MM.1S (cell line): ENCODE results near the gene GNG12.

Experiments
- DNase-seq: peaks from one replicate; pipeline ENCODE4 v3.0.0-alpha.2; 2015
- H2AFZ ChIP-seq: fragments of 300-600 bp; sonication (generic); 2 replicates; pipeline ENCODE4 v1.6.0; 2016; ENCODE audit warnings: antibody characterized with exemption, low read length
- H3F3A ChIP-seq: fragments of 300-600 bp; sonication (generic); 2 replicates; pipeline ENCODE4 v1.6.1; 2016; ENCODE audit warnings: mild to moderate bottlenecking, antibody characterized with exemption, low read length, moderate library complexity, mixed read lengths; ENCODE audit not compliant: insufficient read depth
- H3K27ac ChIP-seq: fragments of 300-600 bp; sonication (generic); 2 replicates; pipeline ENCODE4 v1.5.1; 2016; ENCODE audit warnings: mild to moderate bottlenecking, low read length
- H3K27me3 ChIP-seq: fragments of 300-600 bp; sonication (generic); replicated peaks from 2 replicates; pipeline ENCODE4 v1.6.0; 2016; ENCODE audit warnings: low read length; ENCODE audit not compliant: insufficient read depth
- H3K36me3 ChIP-seq: fragments of 300-600 bp; sonication (generic); replicated peaks from 2 replicates; pipeline ENCODE4 v1.6.1; 2016; ENCODE audit warnings: mild to moderate bottlenecking, low read length, mixed read lengths; ENCODE audit not compliant: insufficient read depth
- H3K4me1 ChIP-seq: fragments of 300-600 bp; sonication (generic); 2 replicates; pipeline ENCODE4 v1.6.1; 2016; ENCODE audit warnings: low read length, mixed read lengths
- H3K4me2 ChIP-seq: fragments of 300-600 bp; sonication (generic); 2 replicates; pipeline ENCODE4 v1.6.0; 2016; ENCODE audit warnings: low read depth, low read length
- H3K4me3 ChIP-seq: fragments of 300-600 bp; sonication (generic); 2 replicates; pipeline ENCODE4 v1.5.1; 2016; ENCODE audit warnings: low read length, mixed read lengths
- H3K79me2 ChIP-seq: fragments of 300-600 bp; sonication (generic); 2 replicates; pipeline ENCODE4 v1.6.1; 2016; ENCODE audit warnings: mixed run types, low read length, mixed read lengths
- H3K9ac ChIP-seq: fragments of 300-600 bp; sonication (generic); 2 replicates; pipeline ENCODE4 v1.6.1; 2016; ENCODE audit warnings: low read length, mixed read lengths
- H3K9me2 ChIP-seq: fragments of 300-600 bp; sonication (generic); replicated peaks from 2 replicates; pipeline ENCODE4 v1.6.1; 2016; ENCODE audit warnings: mild to moderate bottlenecking, low read length, mixed read lengths; ENCODE audit not compliant: insufficient read depth
- H3K9me3 ChIP-seq: fragments of 300-600 bp; sonication (generic); replicated peaks from 2 replicates; pipeline ENCODE4 v1.6.1; 2016; ENCODE audit warnings: mild to moderate bottlenecking, low read length, mixed read lengths; ENCODE audit not compliant: insufficient read depth
- H4K20me1 ChIP-seq: fragments of 300-600 bp; sonication (generic); 2 replicates; pipeline ENCODE4 v1.6.1; 2016; ENCODE audit warnings: mild to moderate bottlenecking, low read length, moderate library complexity, mixed read lengths; ENCODE audit not compliant: insufficient read depth
- EZH2 ChIP-seq: fragments of 300-600 bp; sonication (generic); optimal IDR thresholded peaks from 2 replicates; pipeline ENCODE3; 2017; ENCODE audit warnings: low read depth, mild to moderate bottlenecking, antibody characterized with exemption, low read length, mixed read lengths
- EZH2phosphoT487 ChIP-seq: fragments of 300-600 bp; sonication (generic); IDR thresholded peaks from 2 replicates; pipeline ENCODE4 v1.6.1; 2018; ENCODE audit warnings: antibody characterized with exemption, low read length
- TF ChIP-seq, protein P1 (sequence below): fragments of 300-600 bp; sonication (generic); IDR thresholded peaks from 2 replicates; pipeline ENCODE4 v1.5.1; 2016; ENCODE audit warnings: antibody characterized with exemption, low read length, mixed read lengths

Gene GNG12

DNA sequence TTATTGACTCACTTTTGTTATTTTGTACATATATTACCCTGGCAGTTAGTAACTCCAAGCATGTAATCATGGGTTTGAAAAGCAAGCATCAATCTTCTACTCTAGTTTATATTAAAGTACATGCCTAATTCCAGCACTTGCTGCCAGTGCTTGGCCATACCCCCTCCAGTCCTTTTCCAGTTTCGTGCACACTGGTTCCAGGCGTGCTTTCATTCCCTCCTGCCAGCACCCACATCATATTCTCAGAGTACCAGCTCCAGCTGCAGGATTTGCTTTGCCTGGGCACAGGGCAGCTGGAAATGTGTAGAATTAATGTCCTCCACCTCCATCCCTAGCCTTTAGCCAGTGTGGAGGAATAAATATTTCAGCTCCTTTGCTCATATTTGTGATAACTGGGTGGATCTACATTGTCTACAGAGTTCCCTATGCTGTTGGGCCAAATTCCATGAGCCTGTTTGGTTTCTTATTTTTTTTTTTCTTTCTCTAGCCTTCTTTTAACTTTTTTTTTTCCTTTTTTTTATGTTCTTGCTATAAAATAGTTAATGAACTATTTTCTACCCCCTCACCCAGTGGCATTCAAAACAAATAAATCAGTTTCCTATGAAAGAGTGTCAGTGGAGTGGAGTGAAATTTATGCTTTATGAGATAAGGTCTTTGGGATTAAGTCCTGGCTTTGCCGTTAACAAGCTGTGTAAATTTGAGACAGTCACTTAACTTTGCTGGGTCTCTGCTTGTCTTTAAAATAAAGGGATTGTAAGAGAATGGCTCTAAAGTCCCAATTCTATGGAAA lies 2.6 kb upstream of the GNG12 start:
- H3K27me3 ChIP-seq, result no peaks in the 10 kb centered on the region; the same call in 1 of the 2 replicates
- H3K4me3 ChIP-seq, result no peak overlapping the region
- H3K27ac ChIP-seq, result no peak overlapping the region
- H3F3A ChIP-seq, result no peaks in the 10 kb centered on the region
- no peak overlapping the region for H3K9ac ChIP-seq
- TF ChIP-seq EZH2phosphoT487, result no peak
- DNase-seq, result no peak
- H3K79me2 ChIP-seq, result no peaks in the 10 kb centered on the region
- no peaks in the 10 kb centered on the region for H3K9me3 ChIP-seq
- H2AFZ ChIP-seq, result no peak overlapping the region
- no peak overlapping the region for H3K4me2 ChIP-seq
- H3K4me1 ChIP-seq, result no peaks in the 10 kb centered on the region
- no peaks in the 10 kb centered on the region for H4K20me1 ChIP-seq
- H3K36me3 ChIP-seq, result no peaks in the 10 kb centered on the region
- H3K9me2 ChIP-seq, result no peaks in the 10 kb centered on the region

DNA sequence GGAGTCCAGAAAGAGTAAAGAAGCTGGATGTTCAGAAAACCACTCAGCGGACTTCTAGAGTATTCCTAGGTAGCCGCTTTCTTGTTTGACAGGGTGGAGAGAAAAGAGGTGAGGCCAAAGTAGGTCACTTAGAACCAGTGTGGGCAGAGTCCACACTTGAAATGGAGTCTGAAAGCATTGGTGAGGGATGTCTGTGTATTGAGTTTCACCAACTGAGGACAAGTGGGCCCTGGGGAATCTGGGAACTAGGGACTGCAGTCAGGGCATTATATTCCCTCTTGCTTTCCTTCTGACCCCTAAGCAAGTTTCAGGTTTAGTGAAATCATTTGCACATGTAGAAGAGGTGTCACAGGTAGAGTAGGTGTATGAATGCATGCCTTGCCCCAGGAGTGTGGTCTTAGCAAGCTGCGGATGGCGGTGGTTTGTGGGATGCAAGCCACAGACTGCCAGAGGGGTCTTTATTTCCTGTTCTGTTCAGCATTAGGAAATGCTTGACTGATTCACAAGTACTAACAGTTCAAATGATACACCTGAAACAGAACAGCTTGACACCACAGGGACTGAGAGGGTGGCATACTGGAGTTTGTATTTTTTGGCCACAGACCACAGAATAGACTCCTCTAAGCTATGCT lies 1.1 kb upstream of the GNG12 start:
- no peak overlapping the region for H3K9ac ChIP-seq

DNA sequence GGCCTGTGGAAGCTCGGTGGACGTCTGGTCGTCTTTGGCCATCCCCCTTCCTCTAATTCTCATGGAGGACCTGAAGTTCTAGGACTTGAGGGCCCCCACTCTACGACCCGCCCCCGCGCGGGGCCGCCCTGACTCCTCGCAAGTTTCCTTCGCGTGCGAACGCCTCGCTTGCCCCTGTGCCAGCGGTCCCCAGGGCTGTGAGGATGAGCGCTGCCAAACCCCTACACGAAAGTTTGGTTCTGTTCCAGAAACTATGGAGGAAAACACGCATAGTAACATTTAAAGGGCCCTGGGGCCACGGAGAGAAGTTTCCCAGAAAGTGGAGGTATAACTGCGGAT lies 304 bp upstream of the GNG12 start:
- no peaks in the 10 kb centered on the region for H3K79me2 ChIP-seq
- H3K9me3 ChIP-seq, result no peaks in the 10 kb centered on the region
- H2AFZ ChIP-seq, result peak overlapping the region; percentile 55
- H3K36me3 ChIP-seq, result no peaks in the 10 kb centered on the region
- H3K27ac ChIP-seq, result no peak overlapping the region
- H3K9me2 ChIP-seq, result no peaks in the 10 kb centered on the region
- H3K4me1 ChIP-seq, result no peaks in the 10 kb centered on the region
- TF ChIP-seq EZH2phosphoT487 (no peak), EZH2 (no peak)
- TF ChIP-seq, protein P1, sequence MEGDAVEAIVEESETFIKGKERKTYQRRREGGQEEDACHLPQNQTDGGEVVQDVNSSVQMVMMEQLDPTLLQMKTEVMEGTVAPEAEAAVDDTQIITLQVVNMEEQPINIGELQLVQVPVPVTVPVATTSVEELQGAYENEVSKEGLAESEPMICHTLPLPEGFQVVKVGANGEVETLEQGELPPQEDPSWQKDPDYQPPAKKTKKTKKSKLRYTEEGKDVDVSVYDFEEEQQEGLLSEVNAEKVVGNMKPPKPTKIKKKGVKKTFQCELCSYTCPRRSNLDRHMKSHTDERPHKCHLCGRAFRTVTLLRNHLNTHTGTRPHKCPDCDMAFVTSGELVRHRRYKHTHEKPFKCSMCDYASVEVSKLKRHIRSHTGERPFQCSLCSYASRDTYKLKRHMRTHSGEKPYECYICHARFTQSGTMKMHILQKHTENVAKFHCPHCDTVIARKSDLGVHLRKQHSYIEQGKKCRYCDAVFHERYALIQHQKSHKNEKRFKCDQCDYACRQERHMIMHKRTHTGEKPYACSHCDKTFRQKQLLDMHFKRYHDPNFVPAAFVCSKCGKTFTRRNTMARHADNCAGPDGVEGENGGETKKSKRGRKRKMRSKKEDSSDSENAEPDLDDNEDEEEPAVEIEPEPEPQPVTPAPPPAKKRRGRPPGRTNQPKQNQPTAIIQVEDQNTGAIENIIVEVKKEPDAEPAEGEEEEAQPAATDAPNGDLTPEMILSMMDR, result no peak
- H3K27me3 ChIP-seq, result no peaks in the 10 kb centered on the region; the same call in 1 of the 2 replicates
- no peaks in the 10 kb centered on the region for H3F3A ChIP-seq
- H4K20me1 ChIP-seq, result no peaks in the 10 kb centered on the region
- peak overlapping the region; percentile 97; the same call in 1 of the 2 replicates for H3K4me2 ChIP-seq
- no peak overlapping the region for H3K9ac ChIP-seq
- H3K4me3 ChIP-seq, result peak overlapping the region; percentile 64
- DNase-seq, result no peak

More for the DNA sequence above, 1.1 kb upstream of the GNG12 start:
- H3K36me3 ChIP-seq, result no peaks in the 10 kb centered on the region
- H3K27me3 ChIP-seq, result no peaks in the 10 kb centered on the region; the same call in 1 of the 2 replicates
- H3K9me3 ChIP-seq, result no peaks in the 10 kb centered on the region
- H3K4me3 ChIP-seq, result no peak overlapping the region
- no peak for TF ChIP-seq EZH2phosphoT487
- TF ChIP-seq, protein P1, result no peak
- no peak for TF ChIP-seq EZH2
- H3K9me2 ChIP-seq, result no peaks in the 10 kb centered on the region
- H3K79me2 ChIP-seq, result no peaks in the 10 kb centered on the region
- no peaks in the 10 kb centered on the region for H4K20me1 ChIP-seq
- no peaks in the 10 kb centered on the region for H3K4me1 ChIP-seq
- H3F3A ChIP-seq, result no peaks in the 10 kb centered on the region
- no peak for DNase-seq
- H3K4me2 ChIP-seq, result no peak overlapping the region
- H2AFZ ChIP-seq, result no peak overlapping the region
- H3K27ac ChIP-seq, result no peak overlapping the region
